ENCODE measurements around the gene AGXT. TPM values are rescaled to one million over a fixed set of nuclear protein-coding genes. Genes with fewer than 3 reads are reported as not detected.

Gene AGXT
- total RNA-seq, 1 experiment from 2014 or later = not detected

DNA sequence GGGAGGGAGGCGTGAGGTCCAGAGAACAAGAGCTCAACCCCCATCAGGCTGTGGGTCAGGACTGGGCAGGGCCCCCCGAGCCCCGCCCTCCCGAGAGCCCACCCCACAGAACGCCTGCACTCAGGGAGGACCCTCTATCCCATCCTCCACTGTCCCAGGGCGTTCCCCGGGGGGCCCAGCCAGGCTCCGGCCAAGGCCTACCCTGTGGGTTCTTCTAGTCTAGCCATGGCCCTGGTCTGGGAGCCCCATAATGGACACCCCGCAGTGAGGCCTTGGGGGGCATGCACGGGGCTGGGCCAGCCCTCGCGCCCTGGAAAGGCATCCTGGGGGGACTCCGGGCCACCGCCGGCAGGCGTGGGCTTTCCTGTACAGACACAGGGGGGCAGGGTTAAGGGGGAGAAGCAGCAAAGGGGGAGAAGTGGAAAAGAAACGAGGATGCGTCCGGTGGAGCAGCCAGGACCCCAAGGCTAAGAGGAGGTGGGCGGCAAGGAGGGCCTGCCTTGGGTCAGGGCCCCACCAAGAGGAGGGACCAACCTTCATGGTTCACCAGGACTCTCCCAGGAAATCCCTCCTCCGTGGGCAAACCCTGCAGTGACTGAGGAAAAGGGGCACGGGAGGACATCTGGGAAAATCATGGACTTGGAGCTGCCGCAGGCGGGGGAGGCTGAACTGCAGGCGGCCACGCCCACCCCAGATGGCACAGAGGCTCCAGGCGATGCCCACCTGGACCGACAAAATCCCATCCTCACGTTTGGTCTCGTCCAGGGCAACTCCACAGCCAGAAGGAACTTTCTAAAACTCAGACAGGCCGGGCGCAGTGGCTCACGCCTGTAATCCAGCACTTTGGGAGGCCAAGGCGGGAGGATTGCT is 34.8 kb downstream of the AGXT start:
- no peak for DNase-seq (ENCODE audit: low spot score)
- Histone ChIP-seq H3K4me3 (ENCODE audit: low read depth, low read length, poor library complexity, severe bottlenecking) (no peak overlapping the region), H3K9me3 (ENCODE audit: low read depth, low read length, poor library complexity, severe bottlenecking) (no peaks in the 10 kb centered on the region), H3K4me1 (ENCODE audit: insufficient read depth, low read length, poor library complexity, severe bottlenecking) (peaks cover 14% of the 10 kb centered on the region), H3K27ac (ENCODE audit: low read depth, low read length, poor library complexity, severe bottlenecking) (no peak overlapping the region), H3K36me3 (ENCODE audit: insufficient read depth, low read length, poor library complexity, severe bottlenecking) (no peaks in the 10 kb centered on the region), H3K27me3 (replicated peaks; ENCODE audit: insufficient read depth, low read depth, low read length, poor library complexity) (no peaks in the 10 kb centered on the region)
- intact Hi-C loops (cut with micrococcal nuclease; ENCODE audit: unreplicated experiment) = no loop called here
- ChIA-PET CTCF (no interaction called here), POLR2A (ENCODE audit: low non-redundant PET) (no interaction called here)
- TF ChIP-seq CTCF (conservative IDR thresholded peaks at IDR 0.05; ENCODE audit: low read depth, low read length) (no peak), EZH2 (IDR thresholded peaks at IDR 0.05; ENCODE audit: borderline replicate concordance, low read depth, low read length, poor library complexity, severe bottlenecking) (no peak)
- BruUV-seq (replicated peaks) = no TSS peak

DNA sequence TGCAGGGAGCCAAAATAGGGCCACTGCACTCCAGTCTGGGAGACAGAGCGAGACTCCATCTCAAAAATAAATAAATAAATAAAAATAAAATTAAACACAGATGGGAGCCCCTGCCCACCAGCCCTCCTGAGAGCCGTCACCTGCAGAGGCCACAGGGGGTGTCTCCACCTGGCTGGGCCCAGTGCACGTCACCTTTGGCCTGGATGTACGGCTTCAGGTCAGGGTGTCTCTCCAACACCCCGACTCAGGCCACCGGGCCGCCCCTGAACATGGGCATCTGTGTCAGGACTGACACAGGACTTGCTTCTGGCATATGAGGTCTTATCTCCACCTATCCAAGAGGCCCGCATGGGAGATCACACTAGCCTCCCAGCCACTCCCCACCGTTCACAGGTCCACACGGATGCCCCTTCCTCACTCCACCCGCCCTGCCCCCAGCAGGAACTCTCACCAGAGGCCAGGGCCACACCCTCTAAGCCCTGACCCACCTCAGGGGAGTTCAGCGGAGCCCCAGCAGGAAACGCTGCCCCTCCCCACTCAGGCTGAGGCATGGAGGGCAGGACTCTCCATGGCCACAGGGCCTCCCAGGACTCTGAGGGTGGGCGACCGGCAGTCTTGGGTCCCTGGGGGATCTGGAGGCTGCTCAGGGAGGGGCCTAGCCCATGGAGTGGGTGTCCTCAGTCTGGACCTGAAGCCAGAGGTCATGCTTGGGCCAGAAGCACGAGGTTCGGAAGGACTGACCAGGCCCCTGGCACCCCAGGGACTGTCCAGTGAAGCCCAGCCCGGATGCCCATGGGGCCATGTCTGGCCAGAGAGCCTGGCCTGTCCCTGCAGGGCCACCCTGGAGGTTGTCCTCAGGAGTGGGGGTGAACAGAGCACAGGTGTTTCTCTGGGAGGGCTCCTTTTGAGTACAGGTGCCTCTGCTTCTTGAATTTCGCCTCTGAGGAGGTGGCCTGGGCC is 35.9 kb downstream of the AGXT start:
- no TSS peak for BruUV-seq (replicated peaks)
- H3K4me1 ChIP-seq (ENCODE audit: insufficient read depth, low read length, poor library complexity, severe bottlenecking) = peaks cover 14% of the 10 kb centered on the region
- DNase-seq (ENCODE audit: low spot score) = no peak

More for the DNA sequence above, 35.9 kb downstream of the AGXT start:
- Histone ChIP-seq H3K27me3 (replicated peaks; ENCODE audit: insufficient read depth, low read depth, low read length, poor library complexity) (no peaks in the 10 kb centered on the region), H3K4me3 (ENCODE audit: low read depth, low read length, poor library complexity, severe bottlenecking) (no peak overlapping the region), H3K36me3 (ENCODE audit: insufficient read depth, low read length, poor library complexity, severe bottlenecking) (no peaks in the 10 kb centered on the region), H3K27ac (ENCODE audit: low read depth, low read length, poor library complexity, severe bottlenecking) (no peak overlapping the region), H3K9me3 (ENCODE audit: low read depth, low read length, poor library complexity, severe bottlenecking) (no peaks in the 10 kb centered on the region)
- TF ChIP-seq CTCF (conservative IDR thresholded peaks at IDR 0.05; ENCODE audit: low read depth, low read length) = no peak
- TF ChIP-seq EZH2 (IDR thresholded peaks at IDR 0.05; ENCODE audit: borderline replicate concordance, low read depth, low read length, poor library complexity, severe bottlenecking) = no peak
- CTCF ChIA-PET = interaction anchor here (1.4 kb wide), 1 partner anchor 10 kb away, joined by 5 read pairs; no protein-coding TSS in a partner anchor
- POLR2A ChIA-PET (ENCODE audit: low non-redundant PET) = no interaction called here
- intact Hi-C loops (cut with micrococcal nuclease; ENCODE audit: unreplicated experiment) = no loop called here
